ENCODE data around the gene CFAP20DC. TPM values are rescaled to one million over a fixed set of nuclear protein-coding genes. Genes with fewer than 3 reads are reported as not detected.

The CFAP20DC gene
- total RNA-seq, 1 experiment from 2014 or later: 2.9 TPM

GRCh38 chr3:58837856-58838255, 212.0 kb downstream of the CFAP20DC start:
- no peak overlapping the region for H3K27ac ChIP-seq (ENCODE audit: low read depth, low read length)
- H3K79me2 ChIP-seq (ENCODE audit: insufficient read depth, low read length): no peaks in the 10 kb centered on the region
- intact Hi-C loops (cut with micrococcal nuclease): no loop called here
- H4K20me1 ChIP-seq (ENCODE audit: insufficient read depth): no peaks in the 10 kb centered on the region
- no TSS peak for BruUV-seq (replicated peaks)
- H3K9ac ChIP-seq (ENCODE audit: low read length): no peak overlapping the region
- TF ChIP-seq YY1 (IDR thresholded peaks at IDR 0.05; ENCODE audit: extremely low read depth, insufficient replicate concordance, low read depth, low read length): no peak
- no peak for TF ChIP-seq ZBTB33 (IDR thresholded peaks at IDR 0.05; ENCODE audit: extremely low read depth, insufficient replicate concordance, low read length)
- TF ChIP-seq SRF (IDR thresholded peaks at IDR 0.05; ENCODE audit: low read depth): no peak
- TF ChIP-seq TCF7L2 (IDR thresholded peaks at IDR 0.05; ENCODE audit: borderline replicate concordance, extremely low read depth, insufficient read depth, insufficient read length): no peak
- no peak for TF ChIP-seq EZH2phosphoT487 (IDR thresholded peaks at IDR 0.05; ENCODE audit: borderline replicate concordance)
- no peak for TF ChIP-seq ZNF274 (IDR thresholded peaks at IDR 0.05; ENCODE audit: low read depth, low read length)
- TF ChIP-seq JUND (IDR thresholded peaks at IDR 0.05): no peak
- TF ChIP-seq ZFX (IDR thresholded peaks at IDR 0.05): no peak
- TF ChIP-seq CBX3 (IDR thresholded peaks at IDR 0.05; ENCODE audit: low read depth): no peak
- TF ChIP-seq FOSL1 (IDR thresholded peaks at IDR 0.05; ENCODE audit: low read depth): no peak
- TF ChIP-seq ELF1 (IDR thresholded peaks at IDR 0.05; ENCODE audit: borderline replicate concordance, low read depth): no peak
- no peak for TF ChIP-seq RAD21 (IDR thresholded peaks at IDR 0.05; ENCODE audit: low read depth)
- TF ChIP-seq POLR2AphosphoS5 (IDR thresholded peaks at IDR 0.05; ENCODE audit: low read depth, low read length): no peak
- TF ChIP-seq MAX (IDR thresholded peaks at IDR 0.05): no peak
- no peak for TF ChIP-seq CTCF (IDR thresholded peaks at IDR 0.05 in 2 of 3, conservative IDR thresholded peaks at IDR 0.05 in 1 of 3; ENCODE audit: borderline replicate concordance in 1 of 3, insufficient read depth in 1 of 3, low read depth in 2 of 3, low read length in 2 of 3)
- TF ChIP-seq CEBPB (IDR thresholded peaks at IDR 0.05; ENCODE audit: low read depth): no peak
- TF ChIP-seq SIN3A (IDR thresholded peaks at IDR 0.05; ENCODE audit: low read depth): no peak
- no peak for TF ChIP-seq POLR2A (IDR thresholded peaks at IDR 0.05; ENCODE audit: borderline replicate concordance, extremely low read depth, insufficient read depth, insufficient read length)
- TF ChIP-seq EGR1 (IDR thresholded peaks at IDR 0.05; ENCODE audit: low read depth): no peak
- ChIA-PET CTCF (no interaction called here), POLR2A (no interaction called here), RAD21 (ENCODE audit: low non-redundant PET in 1 of 2, low total read pairs in 2 of 2, uncharacterized antibody in 2 of 2, unreplicated experiment in 2 of 2) (no interaction called here)
- no peak overlapping the region for H3K4me2 ChIP-seq (ENCODE audit: low read length)
- no peaks in the 10 kb centered on the region for H3K27me3 ChIP-seq (ENCODE audit: insufficient read depth, low read length)
- no peak overlapping the region for H3K4me3 ChIP-seq (replicated peaks in 1 of 2; ENCODE audit: low read depth in 1 of 2, low read length in 2 of 2)
- H3K4me1 ChIP-seq (ENCODE audit: control insufficient read depth in 1 of 2, insufficient read depth in 2 of 2, low read length in 2 of 2): no peaks in the 10 kb centered on the region
- H3K9me2 ChIP-seq (ENCODE audit: insufficient read depth): no peaks in the 10 kb centered on the region
- ATAC-seq (no peak), DNase-seq (ENCODE audit: low read depth, low spot score) (no peak)
- H3K36me3 ChIP-seq (ENCODE audit: control insufficient read depth in 1 of 2, insufficient read depth in 2 of 2, low read length in 2 of 2): no peaks in the 10 kb centered on the region
- no peak overlapping the region for H2AFZ ChIP-seq (ENCODE audit: low read depth, low read length, poor library complexity, severe bottlenecking)
- no peaks in the 10 kb centered on the region for H3K9me3 ChIP-seq (ENCODE audit: control insufficient read depth in 1 of 2, insufficient read depth in 1 of 2, low read depth in 1 of 2, low read length in 2 of 2)

All from HCT116 (cell line).